ENCODE data around the gene INHBB.

The INHBB gene

GRCh38 chr2:120398996-120399888 lies 53.3 kb downstream of the INHBB start:
- no peaks in the 10 kb centered on the region for H3K4me1 ChIP-seq (ENCODE audit: control insufficient read depth, insufficient read depth, low read length, poor library complexity, severe bottlenecking)
- H3K4me3 ChIP-seq (ENCODE audit: extremely low read depth, insufficient read depth, low read length, poor library complexity, severe bottlenecking): no peak overlapping the region
- H3K27ac ChIP-seq (ENCODE audit: low read depth, low read length, severe bottlenecking): no peak overlapping the region
- H3K9me3 ChIP-seq (ENCODE audit: control insufficient read depth, low read length): no peaks in the 10 kb centered on the region
- WGBS, 2 experiments (ENCODE audit: insufficient coverage in 2 of 2): 84 to 85% methylated on average over 17 to 18 of the region's 22 CpGs
- no peaks in the 10 kb centered on the region for H3K36me3 ChIP-seq (ENCODE audit: control insufficient read depth, insufficient read depth, low read length)

GRCh38 chr2:120399889-120400240 lies 53.9 kb downstream of the INHBB start:
- no peaks in the 10 kb centered on the region for H3K4me1 ChIP-seq (ENCODE audit: control insufficient read depth, insufficient read depth, low read length, poor library complexity, severe bottlenecking)
- WGBS, 2 experiments (ENCODE audit: insufficient coverage in 2 of 2): 85 to 86% methylated on average over 7 to 8 of the region's 8 CpGs
- H3K27ac ChIP-seq (ENCODE audit: low read depth, low read length, severe bottlenecking): no peak overlapping the region
- no peaks in the 10 kb centered on the region for H3K9me3 ChIP-seq (ENCODE audit: control insufficient read depth, low read length)
- H3K36me3 ChIP-seq (ENCODE audit: control insufficient read depth, insufficient read depth, low read length): no peaks in the 10 kb centered on the region
- H3K4me3 ChIP-seq (ENCODE audit: extremely low read depth, insufficient read depth, low read length, poor library complexity, severe bottlenecking): no peak overlapping the region

- Histone ChIP-seq H3K4me3 (ENCODE audit: extremely low read depth, insufficient read depth, low read length, poor library complexity, severe bottlenecking) (no peak overlapping the region), H3K4me1 (ENCODE audit: control insufficient read depth, insufficient read depth, low read length, poor library complexity, severe bottlenecking) (no peaks in the 10 kb centered on the region), H3K36me3 (ENCODE audit: control insufficient read depth, insufficient read depth, low read length) (no peaks in the 10 kb centered on the region), H3K27ac (ENCODE audit: low read depth, low read length, severe bottlenecking) (no peak overlapping the region), H3K9me3 (ENCODE audit: control insufficient read depth, low read length) (no peaks in the 10 kb centered on the region)
- WGBS, 2 experiments (ENCODE audit: insufficient coverage in 2 of 2): 83 to 85% methylated on average over 10 to 11 of the region's 11 CpGs
Observed at GRCh38 chr2:120400551-120400950, 54.6 kb downstream of the INHBB start.

Measured in mesodermal cell (in vitro differentiated cells).